Ovary (tissue), 10 donors: ENCODE results near the gene LIPH. TPM values are rescaled to one million over a fixed set of nuclear protein-coding genes. Genes with fewer than 3 reads are reported as not detected.

ENCODE experiments used
- DNase-seq, 5 donors: peaks; one replicate each; pipeline ENCODE4 v3.0.0-alpha.2; 2019 to 2020
- H3K27ac ChIP-seq, 2 donors: fragments of 200-600 bp; one replicate each; pipeline versions ENCODE4 v1.5.1 to v1.8.0; 2019 to 2022
- H3K27me3 ChIP-seq: fragments of 200-600 bp; one replicate; pipeline ENCODE4 v1.8.0; 2022
- H3K36me3 ChIP-seq: fragments of 200-600 bp; sonication (generic); one replicate; pipeline ENCODE4 v1.5.1; 2019
- H3K4me1 ChIP-seq: one replicate; pipeline ENCODE4 v1.8.1; 2013; ENCODE audit warnings: mild to moderate bottlenecking, moderate library complexity; ENCODE audit not compliant: insufficient read depth
- H3K4me3 ChIP-seq: fragments of 200-600 bp; sonication (generic); one replicate; pipeline ENCODE4 v1.5.1; 2017
- H3K9me3 ChIP-seq, 2 donors: fragments of 200-600 bp in 1 of 2; sonication (generic) in 1 of 2; one replicate each; pipeline versions ENCODE4 v1.5.1 to v1.8.1; 2013 to 2019; ENCODE audit warnings: mild to moderate bottlenecking in 1 of 2, moderate library complexity in 1 of 2
- EP300 ChIP-seq: sonication (generic); formaldehyde crosslinking; IDR thresholded peaks from one replicate; pipeline ENCODE4 v1.6.1; 2017; ENCODE audit warnings: antibody characterized with exemption
- POLR2A ChIP-seq: fragments of 450-650 bp; IDR thresholded peaks from one replicate; pipeline ENCODE4 v1.6.1; 2017; ENCODE audit warnings: antibody characterized with exemption, mild to moderate bottlenecking, moderate library complexity
- WGBS, 3 donors: extraction: QIAGEN DNeasy Blood & Tissue Kit in 1 of 3; methylation state at CpG; one replicate each; pipeline versions ENCODE4 v1.1.5 to v1.1.7; 2013 to 2017; 5-methylcytosine and 5-hydroxymethylcytosine counted together
- intact Hi-C, 4 donors: fragments of 100-400 bp; cut with DNase I; formaldehyde crosslinking; loops; one replicate each; pipeline versions ENCODE4 v1.11.0 to v1.15.1; 2022 to 2023
- long read RNA-seq, 3 donors: library from polyadenylated mRNA in 2 of 3; unstranded in 2 of 3; transcript quantifications; one replicate each; pipeline ENCODE4 v2.0.0 and lab custom pipeline, GENCODE V29; 2021 to 2026
- polyA plus RNA-seq, 2 donors: library from polyadenylated mRNA; stranded (reverse); fragments of 200-250 nt in 1 of 2; fragments of 350-450 nt in 1 of 2; fragmentation: Illumina TruSeq in 1 of 2; extraction: RNeasy Lipid Tissue Mini Kit (QIAGEN cat#74804) in 1 of 2; gene quantifications; one replicate each; pipeline ENCODE4 v1.2.3, GENCODE V29; 2013 to 2014
- total RNA-seq, 7 donors: library from RNA; depleted of rRNA in 2 of 7; stranded (reverse); fragments of >200 nt in 2 of 7; fragmentation: NEBNext Ultra II Directional in 3 of 7; extraction: Animal tissue kit (Norgen Biotek cat#: 25700) in 3 of 7; gene quantifications; one replicate each; pipeline versions ENCODE4 v1.1.0 to v1.2.4, GENCODE V29; 2016 to 2023
- TF ChIP-seq, protein P1 (sequence below), 3 donors: fragments of 450-650 bp in 2 of 3; fragments of 200-600 bp in 1 of 3; IDR thresholded peaks; one replicate each; pipeline versions ENCODE4 v1.5.1 to v1.8.0; 2016 to 2022; ENCODE audit warnings: antibody characterized with exemption in 3 of 3, mild to moderate bottlenecking in 1 of 3
- donor health status: DM: no; HTN: no; CAD: no; lungs with moderate emphysema.
- donor health status: DM: no; HTN: no; CAD: no.
- donor health status: Bipolar disorder and iron deficiency.
- donor health status: DM: yes; HTN: yes; CAD: no.
- donor health status: DM: no; HTN: no; CAD: no.
- donor health status: DM: yes; HTN: yes; CAD: no.

LIPH gene
- total RNA-seq (1 to 10 TPM in 1 of 7 donors, under 1 TPM in 4, not detected in 2; 0.12 to 1.0 (median 0.61) TPM), polyA plus RNA-seq (10 to 100 TPM in 1 of 2 donors, under 1 TPM in 1; 0.98 to 12.1 TPM)
- long read RNA-seq, donor 1, full-length matches to known transcripts: 1 of 2 reads
- long read RNA-seq, donor 1, partial matches to known transcripts: 0 of 2 reads
- long read RNA-seq, donor 1, other reads (novel, unspliced or antisense): 1 of 2 reads
- long read RNA-seq, donor 2: 0 reads
- long read RNA-seq, donor 3, full-length matches to known transcripts: 1 of 1 reads
- long read RNA-seq, donor 3, partial matches to known transcripts: 0 of 1 reads
- long read RNA-seq, donor 3, other reads (novel, unspliced or antisense): 0 of 1 reads

DNA sequence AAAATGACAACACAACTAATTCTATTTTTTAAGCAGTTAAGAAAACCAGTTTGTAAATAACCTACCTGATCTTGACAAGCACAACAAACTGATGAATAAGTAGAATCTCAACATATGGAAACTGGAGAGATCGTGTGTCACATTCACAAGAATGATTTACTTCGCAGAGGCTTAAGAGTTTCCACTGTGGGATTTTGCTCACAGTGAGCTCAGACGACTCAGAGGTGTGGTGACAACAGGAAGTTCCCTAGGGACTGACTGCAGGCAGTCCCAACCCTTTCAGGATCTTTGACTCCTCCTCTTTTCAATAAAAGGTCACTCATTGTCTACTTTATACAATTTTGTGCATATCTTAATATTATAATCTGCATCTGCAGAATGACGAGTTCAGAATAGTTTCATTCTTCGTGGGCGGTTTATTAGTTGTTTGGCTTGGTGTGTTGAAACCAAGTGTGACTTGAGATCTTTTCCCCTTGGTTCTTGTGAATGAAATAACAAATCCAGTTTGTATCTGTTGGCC is at the start of gene LIPH:
Gene LIPH (minus strand): TSS at position 231 of the 520 bp plus-strand sequence. CDS start 117 bp downstream, at position 114.
- WGBS, 3 donors: 45 to 48% (median 46%) methylated on average over 6 of the region's 6 CpGs
- Histone ChIP-seq H3K4me3 (peak within 1 kb of the TSS; percentile 7), H3K27me3 (no peaks in the 10 kb centered on the region), H3K4me1 (no peaks in the 10 kb centered on the region), H3K9me3 (no peaks in the 10 kb centered on the region), H3K27ac (no peak within 1 kb of the TSS), H3K36me3 (no peaks in the 10 kb centered on the region)
- DNase-seq: no peak
- intact Hi-C loops: no loop called here
- TF ChIP-seq POLR2A (no peak), EP300 (no peak)
- TF ChIP-seq, protein P1, sequence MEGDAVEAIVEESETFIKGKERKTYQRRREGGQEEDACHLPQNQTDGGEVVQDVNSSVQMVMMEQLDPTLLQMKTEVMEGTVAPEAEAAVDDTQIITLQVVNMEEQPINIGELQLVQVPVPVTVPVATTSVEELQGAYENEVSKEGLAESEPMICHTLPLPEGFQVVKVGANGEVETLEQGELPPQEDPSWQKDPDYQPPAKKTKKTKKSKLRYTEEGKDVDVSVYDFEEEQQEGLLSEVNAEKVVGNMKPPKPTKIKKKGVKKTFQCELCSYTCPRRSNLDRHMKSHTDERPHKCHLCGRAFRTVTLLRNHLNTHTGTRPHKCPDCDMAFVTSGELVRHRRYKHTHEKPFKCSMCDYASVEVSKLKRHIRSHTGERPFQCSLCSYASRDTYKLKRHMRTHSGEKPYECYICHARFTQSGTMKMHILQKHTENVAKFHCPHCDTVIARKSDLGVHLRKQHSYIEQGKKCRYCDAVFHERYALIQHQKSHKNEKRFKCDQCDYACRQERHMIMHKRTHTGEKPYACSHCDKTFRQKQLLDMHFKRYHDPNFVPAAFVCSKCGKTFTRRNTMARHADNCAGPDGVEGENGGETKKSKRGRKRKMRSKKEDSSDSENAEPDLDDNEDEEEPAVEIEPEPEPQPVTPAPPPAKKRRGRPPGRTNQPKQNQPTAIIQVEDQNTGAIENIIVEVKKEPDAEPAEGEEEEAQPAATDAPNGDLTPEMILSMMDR (IDR thresholded peaks at IDR 0.05): no peak

DNA sequence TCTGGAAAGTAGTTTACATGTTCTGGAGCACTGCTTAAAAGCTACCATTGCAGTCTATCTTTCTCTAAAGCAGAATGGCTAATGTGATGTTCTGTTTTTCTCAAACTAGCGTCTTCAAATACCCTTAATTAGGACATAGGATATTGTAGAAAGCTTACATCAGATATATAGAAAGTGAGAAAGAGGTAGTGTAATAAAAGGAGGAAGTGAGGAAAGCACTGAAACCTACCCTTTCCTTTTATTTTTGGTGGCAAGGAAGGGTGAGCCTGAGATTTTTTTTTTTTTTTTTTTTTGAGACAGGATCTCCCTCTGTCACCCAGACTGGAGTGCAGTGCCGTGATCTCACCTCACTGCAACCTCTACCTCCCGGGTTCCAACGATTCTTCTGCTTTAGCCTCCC is 43.1 kb upstream of the LIPH start:
- no peak for DNase-seq
- no peaks in the 10 kb centered on the region for H3K4me1 ChIP-seq

DNA sequence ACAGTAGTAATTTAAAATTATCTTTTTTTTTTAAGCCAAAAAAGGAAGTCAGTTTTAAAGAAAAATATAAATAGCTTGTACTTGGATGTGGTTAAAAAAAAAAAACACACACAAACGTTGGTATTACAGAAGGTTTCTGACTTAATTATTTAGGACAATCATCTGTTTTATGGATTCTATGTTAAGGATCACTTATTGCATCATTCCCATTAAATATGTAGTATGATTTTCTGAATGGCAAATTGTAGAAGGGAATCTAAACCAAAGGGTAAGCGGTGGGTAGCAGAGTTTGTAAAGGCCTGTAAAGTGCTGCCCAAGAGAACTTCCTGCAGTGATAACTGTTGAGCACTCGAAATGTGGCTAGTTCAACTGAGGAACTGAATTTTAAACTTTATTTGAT is 41.7 kb upstream of the LIPH start:
- no peak for DNase-seq
- H3K4me3 ChIP-seq: no peak overlapping the region
- no peak overlapping the region for H3K27ac ChIP-seq
- H3K27me3 ChIP-seq: no peaks in the 10 kb centered on the region
- TF ChIP-seq, protein P1 (IDR thresholded peaks at IDR 0.05): no peak
- TF ChIP-seq POLR2A (no peak), EP300 (no peak)
- intact Hi-C loops: no loop called here
- no peaks in the 10 kb centered on the region for H3K4me1 ChIP-seq
- no peaks in the 10 kb centered on the region for H3K36me3 ChIP-seq
- H3K9me3 ChIP-seq: no peaks in the 10 kb centered on the region
- 67 to 70% (median 70%) methylated on average over 3 of the region's 3 CpGs for WGBS, 3 donors

More for the DNA sequence above, 43.1 kb upstream of the LIPH start:
- 86 to 94% (median 94%) methylated on average over 4 of the region's 4 CpGs for WGBS, 3 donors
- Histone ChIP-seq H3K36me3 (no peaks in the 10 kb centered on the region), H3K4me3 (no peak overlapping the region), H3K27ac (no peak overlapping the region), H3K9me3 (no peaks in the 10 kb centered on the region), H3K27me3 (no peaks in the 10 kb centered on the region)
- TF ChIP-seq EP300 (no peak), POLR2A (no peak)
- intact Hi-C loops: no loop called here

DNA sequence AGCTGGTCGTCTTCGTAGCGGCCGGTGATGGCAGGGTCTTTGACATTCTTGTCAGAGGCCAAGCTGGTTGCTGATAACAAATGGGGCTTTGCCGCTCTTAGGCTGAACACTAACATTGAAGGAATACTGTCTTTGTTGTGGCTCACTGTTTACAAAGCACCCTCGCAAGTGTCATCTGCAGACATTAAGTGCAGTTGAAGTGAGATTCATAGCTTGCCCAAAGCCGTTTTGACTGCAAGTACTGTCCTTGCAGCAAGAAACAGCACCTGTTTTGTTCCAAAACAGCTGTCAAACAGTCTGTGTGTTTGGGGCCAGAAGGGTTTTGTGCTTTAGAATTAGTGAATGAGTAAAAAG is 34.3 kb upstream of the LIPH start:
- no peak for TF ChIP-seq EP300
- no peak for TF ChIP-seq POLR2A
- TF ChIP-seq, protein P1 (IDR thresholded peaks at IDR 0.05): no peak
- H3K4me1 ChIP-seq: peaks cover 2% of the 10 kb centered on the region
- intact Hi-C loops: no loop called here
- H3K36me3 ChIP-seq: no peaks in the 10 kb centered on the region
- peak overlapping the region; percentile 89 to 91 for H3K27ac ChIP-seq
- no peaks in the 10 kb centered on the region for H3K9me3 ChIP-seq
- H3K27me3 ChIP-seq: no peaks in the 10 kb centered on the region
- WGBS, 3 donors: 0% methylated on average over 7 of the region's 7 CpGs
- peak overlapping the region; percentile 94 for H3K4me3 ChIP-seq
- DNase-seq: no peak
